BLaER1 treated with 17β-estradiol and CSF1 and Interleukin-3, amounts not matched to agents 10 nM and 100 nM (cell line): Measurements from ENCODE around the gene TLCD2.

ENCODE experiments used
- H3K27ac ChIP-seq, 11 experiments: shearing (Covaris generic); formaldehyde crosslinking; 2 replicates each; pipeline ENCODE4 v1.8.1; 2022
- H3K27me3 ChIP-seq, 11 experiments: shearing (Covaris generic); formaldehyde crosslinking; 2 replicates each; pipeline ENCODE4 v1.8.1; 2022
- H3K36me3 ChIP-seq, 11 experiments: shearing (Covaris generic); formaldehyde crosslinking; 2 replicates each; pipeline ENCODE4 v1.8.1; 2022
- H3K4me1 ChIP-seq, 10 experiments: shearing (Covaris generic); formaldehyde crosslinking; 2 replicates each; pipeline ENCODE4 v1.8.1; 2022
- H3K4me2 ChIP-seq, 11 experiments: shearing (Covaris generic); formaldehyde crosslinking; 2 replicates each; pipeline ENCODE4 v1.8.1; 2022
- H3K4me3 ChIP-seq, 10 experiments: shearing (Covaris generic); formaldehyde crosslinking; 2 replicates each; pipeline ENCODE4 v1.8.1; 2022
- H3K9ac ChIP-seq, 11 experiments: shearing (Covaris generic); formaldehyde crosslinking; 2 replicates each; pipeline ENCODE4 v1.8.1; 2022
- H3K9me3 ChIP-seq, 11 experiments: shearing (Covaris generic); formaldehyde crosslinking; replicated peaks in 1 of 11; 2 replicates each; pipeline ENCODE4 v1.8.1; 2022
- H4K20me1 ChIP-seq, 11 experiments: shearing (Covaris generic); formaldehyde crosslinking; 2 replicates each; pipeline ENCODE4 v1.8.1; 2022
- Cebpa-rat ChIP-seq, 11 experiments: shearing (Covaris generic); IDR thresholded peaks; 2 replicates each; pipeline ENCODE4 v1.8.1; 2022

TLCD2 gene

DNA sequence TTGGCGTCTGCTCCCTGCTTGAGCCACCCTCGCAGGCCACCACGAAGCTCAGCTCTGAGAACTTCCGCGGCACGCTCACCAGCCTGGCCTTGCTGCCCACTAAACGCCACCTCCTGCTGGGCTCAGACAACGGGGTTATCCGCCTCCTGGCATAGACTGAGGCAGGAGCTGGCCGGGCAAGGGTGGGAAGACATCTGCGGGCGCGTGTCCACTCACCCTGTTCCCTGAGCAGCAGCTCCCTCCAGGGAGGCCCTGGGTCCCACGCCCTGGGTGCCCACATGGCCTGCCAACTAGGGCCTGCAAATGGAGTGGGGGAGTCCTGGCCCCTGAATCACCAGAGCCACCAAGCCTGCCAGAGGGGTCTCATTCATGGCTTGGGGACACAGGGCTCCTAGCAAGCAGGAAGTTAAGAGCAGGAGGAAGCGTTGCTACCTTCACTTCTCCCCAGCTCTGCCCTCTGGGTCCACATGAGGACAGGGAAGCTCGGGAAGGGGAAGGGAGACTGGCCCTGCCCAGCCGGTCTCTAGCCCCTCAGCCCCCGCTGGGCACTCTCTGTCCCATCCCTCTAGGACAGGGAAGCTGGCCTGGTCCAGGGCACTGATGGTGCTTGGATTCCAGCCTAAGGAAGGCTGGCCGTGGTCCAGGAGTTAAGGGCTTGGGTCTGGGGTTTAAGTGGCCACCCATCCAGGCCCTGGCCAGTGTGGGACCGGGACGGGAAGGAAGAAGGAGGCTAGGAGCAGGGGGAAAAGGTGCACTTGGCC lies 27.5 kb upstream of the TLCD2 start:
- Histone ChIP-seq H4K20me1 (peaks cover 0 to 53% (median 11%) of the 10 kb centered on the region in 11 experiments; a peak in 10 of 22 replicates), H3K36me3 (peaks cover 17 to 54% (median 43%) of the 10 kb centered on the region in 11 experiments), H3K9me3 (no peaks in the 10 kb centered on the region), H3K4me3 (no peak overlapping the region), H3K9ac (peak overlapping the region in 2 of 11 experiments; percentile 34 to 54; a peak in 2 of 22 replicates), H3K27me3 (no peaks in the 10 kb centered on the region), H3K4me2 (peak overlapping the region in 3 of 11 experiments; percentile 59 to 84 (median 72); a peak in 6 of 22 replicates), H3K27ac (peak overlapping the region in 6 of 11 experiments; percentile 9 to 49 (median 32); a peak in 6 of 22 replicates), H3K4me1 (peaks cover 40 to 58% (median 47%) of the 10 kb centered on the region in 10 experiments)
- TF ChIP-seq Cebpa-rat (IDR thresholded peaks at IDR 0.05): no peak

DNA sequence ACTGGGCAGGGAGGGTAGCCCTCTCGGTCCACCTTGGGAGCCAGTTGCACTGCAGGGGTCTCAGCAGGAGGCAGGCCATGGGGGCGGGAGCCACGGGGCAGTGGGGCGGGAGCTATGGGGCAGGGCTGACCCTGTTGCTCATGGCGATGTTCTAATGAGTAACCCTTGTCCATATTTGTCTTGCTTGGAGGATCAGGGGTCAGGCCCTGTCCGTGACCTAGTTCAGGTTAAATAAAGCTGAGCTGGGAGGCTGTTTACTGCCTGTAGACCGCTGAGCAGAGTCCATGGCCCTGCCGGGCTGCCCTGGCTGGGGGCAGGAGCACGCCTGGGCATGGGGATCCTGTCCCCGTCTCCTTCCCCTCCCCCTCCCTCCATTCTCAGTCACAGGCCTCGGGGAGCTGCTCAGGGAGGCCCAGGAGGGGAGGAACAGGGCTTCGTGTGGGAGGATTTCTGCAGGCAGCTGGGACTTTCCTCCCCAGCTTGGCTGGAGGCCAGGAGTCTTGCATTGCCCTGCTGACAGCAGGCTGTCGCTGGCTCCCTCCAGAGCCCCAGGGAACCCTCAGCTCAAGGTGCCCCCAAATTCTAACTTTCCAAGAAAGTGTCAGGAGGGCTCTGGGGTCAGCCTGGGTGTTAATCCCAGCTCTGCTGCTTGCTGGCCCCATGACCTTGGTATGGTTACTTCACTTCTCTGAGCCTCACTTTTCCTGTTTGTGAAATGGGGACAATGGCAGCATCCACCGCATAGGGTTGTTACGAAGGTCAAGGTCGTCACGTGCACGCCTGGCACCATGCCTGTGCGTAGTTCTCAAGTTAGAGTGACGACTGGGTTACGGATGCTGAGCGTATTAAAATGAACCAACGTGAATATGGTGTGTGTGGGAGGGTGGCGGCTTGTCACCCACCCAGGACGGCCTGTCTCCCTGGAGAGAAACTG lies 26.4 kb upstream of the TLCD2 start:
- TF ChIP-seq Cebpa-rat (IDR thresholded peaks at IDR 0.05): no peak
- H3K27me3 ChIP-seq: no peaks in the 10 kb centered on the region
- peak overlapping the region in 1 of 10 experiments; percentile 11; a peak in 1 of 20 replicates for H3K4me3 ChIP-seq
- H3K4me2 ChIP-seq: peak overlapping the region; percentile 12 to 84 (median 55); a peak in 19 of 22 replicates
- H3K36me3 ChIP-seq: peaks cover 17 to 58% (median 43%) of the 10 kb centered on the region in 11 experiments
- H4K20me1 ChIP-seq: peaks cover 0 to 58% (median 11%) of the 10 kb centered on the region in 11 experiments; a peak in 11 of 22 replicates
- no peaks in the 10 kb centered on the region for H3K9me3 ChIP-seq
- peak overlapping the region in 10 of 11 experiments; percentile 8 to 59 (median 44); a peak in 12 of 22 replicates for H3K9ac ChIP-seq
- H3K4me1 ChIP-seq: peaks cover 48 to 61% (median 54%) of the 10 kb centered on the region in 10 experiments
- peak overlapping the region in 10 of 11 experiments; percentile 10 to 55 (median 42); a peak in 13 of 22 replicates for H3K27ac ChIP-seq

DNA sequence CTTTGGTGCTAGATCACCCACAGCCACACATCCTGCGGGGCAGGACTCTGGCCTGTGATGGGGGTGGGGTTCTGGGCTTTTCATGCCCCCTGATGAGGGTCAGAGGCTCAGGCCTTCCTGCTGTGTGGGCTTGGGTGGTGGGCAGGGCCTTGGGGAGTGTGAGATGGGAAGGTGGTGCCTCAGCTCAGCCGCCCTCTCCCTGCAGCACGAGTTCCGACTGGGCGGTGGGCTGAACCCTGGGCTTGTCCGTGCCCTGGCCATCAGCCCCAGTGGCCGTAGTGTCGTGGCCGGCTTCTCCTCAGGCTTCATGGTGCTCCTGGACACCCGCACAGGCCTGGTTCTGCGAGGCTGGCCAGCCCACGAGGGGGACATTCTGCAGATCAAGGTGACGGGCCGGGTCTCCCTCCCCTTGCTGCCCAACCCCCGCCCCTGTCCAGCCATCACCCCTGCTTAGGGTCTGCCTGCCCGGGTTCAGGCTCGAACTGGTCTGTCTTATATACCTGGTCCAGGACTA lies 25.7 kb upstream of the TLCD2 start:
- Histone ChIP-seq H3K9ac (peak overlapping the region in 7 of 11 experiments; percentile 18 to 59 (median 41); a peak in 8 of 22 replicates), H3K4me1 (peaks cover 50 to 66% (median 58%) of the 10 kb centered on the region in 10 experiments), H3K4me3 (no peak overlapping the region), H3K4me2 (peak overlapping the region; percentile 28 to 84 (median 48); a peak in 19 of 22 replicates), H3K9me3 (no peaks in the 10 kb centered on the region), H3K36me3 (peaks cover 21 to 65% (median 50%) of the 10 kb centered on the region in 11 experiments), H3K27me3 (no peaks in the 10 kb centered on the region), H4K20me1 (peaks cover 0 to 65% (median 16%) of the 10 kb centered on the region in 11 experiments; a peak in 14 of 22 replicates), H3K27ac (peak overlapping the region in 9 of 11 experiments; percentile 23 to 61 (median 49); a peak in 16 of 22 replicates)
- TF ChIP-seq Cebpa-rat (IDR thresholded peaks at IDR 0.05): no peak

DNA sequence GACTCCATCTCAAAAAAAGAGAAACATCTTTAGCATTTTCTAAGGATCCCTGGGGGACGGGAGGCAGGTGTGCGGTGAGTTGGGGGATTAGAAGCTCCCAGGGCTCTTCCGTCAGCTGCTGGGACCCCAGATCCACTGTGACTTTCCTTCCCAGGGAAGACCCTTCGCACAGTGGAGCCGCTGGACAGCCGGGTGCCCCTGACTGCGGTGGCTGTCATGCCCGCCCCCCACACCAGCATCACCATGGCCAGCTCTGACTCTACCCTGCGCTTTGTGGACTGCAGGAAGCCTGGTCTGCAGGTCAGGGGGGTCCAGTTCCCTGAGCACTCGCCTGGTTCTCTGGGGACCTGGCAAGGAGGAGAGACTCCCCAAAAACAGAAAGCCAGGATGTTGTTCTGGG lies 25.2 kb upstream of the TLCD2 start:
- Histone ChIP-seq H3K4me2 (peak overlapping the region; percentile 28 to 84 (median 48); a peak in 19 of 22 replicates), H3K9ac (peak overlapping the region in 8 of 11 experiments; percentile 18 to 59 (median 35); a peak in 7 of 22 replicates), H3K27ac (peak overlapping the region in 9 of 11 experiments; percentile 13 to 61 (median 40); a peak in 15 of 22 replicates), H3K9me3 (no peaks in the 10 kb centered on the region), H4K20me1 (peaks cover 0 to 70% (median 20%) of the 10 kb centered on the region in 11 experiments; a peak in 15 of 22 replicates), H3K27me3 (no peaks in the 10 kb centered on the region), H3K4me3 (no peak overlapping the region), H3K36me3 (peaks cover 24 to 70% (median 55%) of the 10 kb centered on the region in 11 experiments), H3K4me1 (peaks cover 50 to 71% (median 61%) of the 10 kb centered on the region in 10 experiments)
- no peak; a peak in 1 of 22 replicates for TF ChIP-seq Cebpa-rat (IDR thresholded peaks at IDR 0.05)

DNA sequence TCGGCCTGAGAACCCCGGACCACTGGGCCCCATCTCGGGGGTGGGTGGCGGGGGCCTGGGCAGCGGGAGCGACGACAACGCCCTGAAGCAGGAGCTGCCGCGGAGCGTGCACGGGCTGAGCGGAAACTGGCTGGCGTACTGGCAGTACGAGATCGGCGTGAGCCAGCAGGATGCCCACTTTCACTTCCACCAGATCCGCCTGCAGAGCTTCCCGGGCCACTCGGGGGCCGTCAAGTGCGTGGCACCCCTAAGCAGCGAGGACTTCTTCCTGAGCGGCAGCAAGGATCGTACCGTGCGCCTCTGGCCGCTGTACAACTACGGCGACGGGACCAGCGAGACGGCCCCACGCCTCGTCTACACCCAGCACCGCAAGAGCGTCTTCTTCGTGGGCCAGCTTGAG lies 23.6 kb upstream of the TLCD2 start:
- Histone ChIP-seq H3K4me2 (peak overlapping the region in 10 of 11 experiments; percentile 12 to 82 (median 60); a peak in 15 of 22 replicates), H3K27ac (peak overlapping the region in 1 of 11 experiments; percentile 58; a peak in 1 of 22 replicates), H3K4me1 (peaks cover 59 to 87% (median 74%) of the 10 kb centered on the region in 10 experiments), H3K9me3 (no peaks in the 10 kb centered on the region), H4K20me1 (peaks cover 0 to 86% (median 24%) of the 10 kb centered on the region in 11 experiments; a peak in 15 of 22 replicates), H3K9ac (no peak overlapping the region), H3K4me3 (no peak overlapping the region), H3K36me3 (peaks cover 25 to 84% (median 58%) of the 10 kb centered on the region in 11 experiments), H3K27me3 (no peaks in the 10 kb centered on the region)
- TF ChIP-seq Cebpa-rat (IDR thresholded peaks at IDR 0.05): no peak

DNA sequence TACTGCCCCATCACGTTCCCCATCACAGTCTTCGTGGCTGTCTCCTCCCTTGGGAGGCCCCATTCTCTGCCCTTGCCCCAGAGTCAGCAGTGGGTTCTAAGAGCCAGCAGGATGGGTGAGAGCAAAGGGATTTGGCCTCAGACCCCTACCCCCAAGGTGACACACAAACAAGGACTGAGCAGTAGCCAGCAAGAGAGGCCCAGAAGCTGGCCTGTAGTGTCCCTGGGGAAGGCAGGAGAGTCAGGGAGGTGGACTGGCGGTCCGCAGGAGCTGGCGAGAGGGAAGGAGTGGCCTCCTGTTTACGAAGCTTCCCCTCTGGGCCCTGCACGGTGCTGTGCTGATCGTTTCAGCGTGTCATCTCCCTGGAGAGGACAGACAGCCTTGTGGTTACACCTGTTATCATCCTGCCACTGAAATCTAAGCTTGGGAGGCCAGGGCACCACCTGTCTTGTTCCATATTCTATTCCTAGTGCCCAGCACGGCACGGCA lies 22.7 kb upstream of the TLCD2 start:
- peaks cover 67 to 95% (median 82%) of the 10 kb centered on the region in 10 experiments for H3K4me1 ChIP-seq
- H3K36me3 ChIP-seq: peaks cover 30 to 86% (median 62%) of the 10 kb centered on the region in 11 experiments
- no peaks in the 10 kb centered on the region for H3K27me3 ChIP-seq
- peak overlapping the region in 8 of 11 experiments; percentile 5 to 62 (median 34); a peak in 10 of 22 replicates for H3K27ac ChIP-seq
- H3K4me2 ChIP-seq: peak overlapping the region in 10 of 11 experiments; percentile 32 to 82 (median 60); a peak in 17 of 22 replicates
- peak overlapping the region in 10 of 11 experiments; percentile 9 to 72 (median 28); a peak in 12 of 22 replicates for H3K9ac ChIP-seq
- H3K9me3 ChIP-seq: no peaks in the 10 kb centered on the region
- H3K4me3 ChIP-seq: no peak overlapping the region
- TF ChIP-seq Cebpa-rat (IDR thresholded peaks at IDR 0.05): no peak
- H4K20me1 ChIP-seq: peaks cover 0 to 89% (median 26%) of the 10 kb centered on the region in 11 experiments; a peak in 17 of 22 replicates

DNA sequence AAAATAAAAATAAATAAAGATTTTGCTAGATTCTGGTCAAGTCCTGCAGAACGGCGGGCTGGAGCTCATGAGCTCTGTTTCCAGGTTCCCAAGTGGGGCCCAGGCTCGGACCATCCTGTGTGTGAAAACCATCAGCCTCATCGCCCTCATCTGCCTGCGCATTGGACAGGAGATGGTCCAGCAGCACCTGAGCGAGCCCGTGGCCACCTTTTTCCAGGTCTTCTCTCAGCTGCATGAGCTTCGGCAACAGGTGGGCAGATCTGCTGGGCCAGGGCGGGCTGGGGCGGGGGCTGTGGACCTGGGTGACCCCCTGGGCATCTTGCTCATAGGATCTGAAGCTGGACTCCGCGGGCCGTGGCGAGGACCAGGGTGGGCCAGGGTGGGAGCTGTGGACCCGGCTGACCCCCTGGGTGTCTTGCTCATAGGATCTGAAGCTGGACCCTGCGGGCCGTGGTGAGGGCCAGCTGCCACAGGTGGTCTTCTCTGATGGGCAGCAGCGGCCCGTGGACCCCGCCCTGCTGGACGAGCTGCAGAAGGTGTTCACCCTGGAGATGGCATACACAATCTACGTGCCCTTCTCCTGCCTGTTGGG lies 22.2 kb upstream of the TLCD2 start:
- H3K4me1 ChIP-seq: peaks cover 73 to 98% (median 84%) of the 10 kb centered on the region in 10 experiments
- peaks cover 30 to 86% (median 62%) of the 10 kb centered on the region in 11 experiments for H3K36me3 ChIP-seq
- peak overlapping the region in 7 of 11 experiments; percentile 5 to 62 (median 38); a peak in 10 of 22 replicates for H3K27ac ChIP-seq
- no peak for TF ChIP-seq Cebpa-rat (IDR thresholded peaks at IDR 0.05)
- no peaks in the 10 kb centered on the region for H3K27me3 ChIP-seq
- H3K4me2 ChIP-seq: peak overlapping the region in 10 of 11 experiments; percentile 32 to 82 (median 60); a peak in 17 of 22 replicates
- no peak overlapping the region for H3K4me3 ChIP-seq
- H3K9ac ChIP-seq: peak overlapping the region in 10 of 11 experiments; percentile 9 to 72 (median 28); a peak in 12 of 22 replicates
- peaks cover 0 to 89% (median 29%) of the 10 kb centered on the region in 11 experiments; a peak in 16 of 22 replicates for H4K20me1 ChIP-seq
- no peaks in the 10 kb centered on the region for H3K9me3 ChIP-seq
